SK-MEL-5 (cell line): ENCODE data around the gene SLC37A3. TPM values are rescaled to one million over a fixed set of nuclear protein-coding genes. Genes with fewer than 3 reads are reported as not detected.
A peak's percentile ranks its signal among the peaks of the same experiment; 100 is the strongest.

Experiments
- DNase-seq: peaks from one replicate; pipeline ENCODE4 v3.0.0-alpha.2; 2016; ENCODE audit warnings: low read depth, low spot score
- in situ Hi-C: cut with HindIII; loops from 2 replicates; pipeline ENCODE4 v1.10.0; 2016; ENCODE audit warnings: low sequenced_read_pairs, high pct_unique_total_duplicates, low pct_unique_long_range_greater_than_20kb
- total RNA-seq: library from RNA; depleted of rRNA; stranded (reverse); fragments of >200 nt; shearing (Covaris generic); gene quantifications from 2 replicates; pipeline ENCODE4 v1.2.3, GENCODE V29; 2014

The SLC37A3 gene
- total RNA-seq, 1 experiment from 2014 or later = 77.6 TPM

- in situ Hi-C loops = no loop called here
- DNase-seq = no peak
Observed at GRCh38 chr7:140404565-140405065, 6.3 kb upstream of the SLC37A3 start.

- no peak for DNase-seq
- in situ Hi-C loops = no loop called here
Observed at GRCh38 chr7:140403878-140404564, 5.7 kb upstream of the SLC37A3 start, which contains the start of gene RAB19. Gene RAB19 (plus strand): TSS chr7:140404058. CDS start chr7:140407647, 3,589 bp downstream.

GRCh38 chr7:140402178-140402835, 4.0 kb upstream of the SLC37A3 start:
- peak; percentile 48 for DNase-seq
- in situ Hi-C loops = no loop called here

GRCh38 chr7:140400381-140400780, 2.1 kb upstream of the SLC37A3 start:
- in situ Hi-C loops = no loop called here
- DNase-seq = no peak

- DNase-seq = no peak
- in situ Hi-C loops = no loop called here
Observed at GRCh38 chr7:140398821-140399220, 491 bp upstream of the SLC37A3 start.

GRCh38 chr7:140393756-140394306, 4.5 kb downstream of the SLC37A3 start:
- no peak for DNase-seq
- in situ Hi-C loops = no loop called here

- in situ Hi-C loops = no loop called here
Observed at GRCh38 chr7:140391634-140392033, 6.7 kb downstream of the SLC37A3 start.

GRCh38 chr7:140390466-140391190, 7.7 kb downstream of the SLC37A3 start:
- in situ Hi-C loops = no loop called here
- peak; percentile 64 for DNase-seq

More at GRCh38 chr7:140391634-140392033, 6.7 kb downstream of the SLC37A3 start:
- DNase-seq = peak; percentile 91

- no peak for DNase-seq
- in situ Hi-C loops = no loop called here
Observed at GRCh38 chr7:140390034-140390433, 8.3 kb downstream of the SLC37A3 start.

- in situ Hi-C loops = no loop called here
- DNase-seq = no peak
Observed at GRCh38 chr7:140389445-140389844, 8.9 kb downstream of the SLC37A3 start.

- in situ Hi-C loops = no loop called here
- DNase-seq = no peak
Observed at GRCh38 chr7:140384894-140385545, 13.3 kb downstream of the SLC37A3 start.

GRCh38 chr7:140383954-140384713, 14.2 kb downstream of the SLC37A3 start:
- in situ Hi-C loops = no loop called here
- no peak for DNase-seq

- in situ Hi-C loops = no loop called here
- no peak for DNase-seq
Observed at GRCh38 chr7:140375892-140376730, 22.2 kb downstream of the SLC37A3 start.

GRCh38 chr7:140375323-140375722, 23.0 kb downstream of the SLC37A3 start:
- in situ Hi-C loops = no loop called here
- DNase-seq = no peak

- DNase-seq = no peak
- in situ Hi-C loops = no loop called here
Observed at GRCh38 chr7:140369294-140369693, 29.0 kb downstream of the SLC37A3 start.

GRCh38 chr7:140367528-140367927, 30.8 kb downstream of the SLC37A3 start:
- DNase-seq = no peak
- in situ Hi-C loops = no loop called here
